HG03460 (cell line): ENCODE data around the gene CAMKMT.

ENCODE experiments used
- ATAC-seq: cut with Tn5 transposase; IDR thresholded peaks from one replicate; pipeline ENCODE4 v1.9.1; 2021; ENCODE audit not compliant: unreplicated experiment

Gene CAMKMT

DNA sequence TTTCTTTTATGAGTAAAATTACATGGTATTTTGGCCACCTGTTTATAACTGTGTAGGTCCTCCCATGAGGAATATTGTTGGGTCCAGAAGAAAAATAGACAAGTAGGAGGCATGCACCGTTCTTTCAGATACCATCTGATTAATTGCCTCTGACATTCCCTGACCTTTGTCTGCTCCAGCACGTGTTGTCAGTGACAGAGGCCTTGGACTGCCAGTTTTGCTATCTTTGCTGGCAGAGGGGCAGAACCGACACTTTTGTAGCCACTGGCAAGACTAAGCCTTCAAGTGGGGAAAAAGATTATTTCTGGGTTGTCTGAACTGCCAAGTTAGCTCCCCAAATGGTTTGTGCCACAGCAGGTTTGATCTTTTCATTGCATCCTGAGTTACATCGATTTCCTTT lies 276.9 kb downstream of the CAMKMT start:
- ATAC-seq, result no peak

DNA sequence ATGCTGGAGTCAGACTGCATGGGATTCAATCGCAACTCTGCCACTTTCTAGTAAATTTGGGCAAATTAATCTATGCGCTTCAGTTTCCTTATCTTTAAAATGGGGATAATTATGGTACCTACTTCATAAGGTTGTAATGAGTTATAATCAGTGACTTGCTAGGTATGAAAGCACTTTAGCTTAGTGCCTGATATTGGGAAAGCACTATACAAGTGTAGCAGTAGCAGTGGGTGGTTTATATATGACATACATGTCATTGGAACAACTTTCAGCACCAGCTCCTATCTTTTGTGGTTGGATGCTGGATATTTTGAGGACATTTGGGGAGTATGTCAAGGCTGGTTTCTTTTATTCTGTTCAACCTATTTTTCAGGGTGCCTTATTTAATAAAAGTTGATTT lies 277.7 kb downstream of the CAMKMT start:
- no peak for ATAC-seq

DNA sequence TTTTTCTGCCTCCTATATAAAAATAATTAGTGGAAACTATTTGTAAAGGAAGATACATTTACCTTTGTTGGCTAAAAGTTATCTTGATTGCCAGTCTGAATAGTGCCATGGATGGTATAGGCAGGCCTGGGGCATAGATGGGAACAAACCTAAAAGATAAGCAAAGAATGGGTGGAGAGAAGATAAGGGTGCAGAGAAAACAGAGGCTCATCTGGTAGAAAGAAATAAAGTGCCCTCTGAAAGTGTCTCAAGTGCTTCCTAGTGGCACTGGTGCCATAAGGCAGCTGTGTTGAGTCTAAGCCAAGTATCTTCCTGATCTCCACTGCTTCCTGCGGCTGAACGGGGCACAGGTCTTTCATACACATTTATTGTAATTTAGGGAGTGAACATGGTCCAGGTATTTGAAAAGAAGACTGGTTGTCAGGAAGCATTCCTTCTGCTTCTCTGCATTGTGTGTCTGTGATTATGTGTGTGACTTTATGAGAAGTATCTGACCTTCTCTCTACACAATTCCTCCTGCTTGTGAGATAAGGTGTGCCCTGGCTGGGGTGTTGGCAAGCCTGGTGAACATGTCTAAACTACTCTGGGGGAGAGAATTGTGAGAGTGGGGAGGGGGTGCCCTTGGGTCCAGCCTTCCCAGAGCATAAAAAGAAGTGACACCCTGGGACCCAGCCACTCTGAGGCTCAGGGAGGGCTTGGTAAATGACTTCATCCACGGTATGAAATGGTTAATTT lies 280.5 kb downstream of the CAMKMT start:
- no peak for ATAC-seq

DNA sequence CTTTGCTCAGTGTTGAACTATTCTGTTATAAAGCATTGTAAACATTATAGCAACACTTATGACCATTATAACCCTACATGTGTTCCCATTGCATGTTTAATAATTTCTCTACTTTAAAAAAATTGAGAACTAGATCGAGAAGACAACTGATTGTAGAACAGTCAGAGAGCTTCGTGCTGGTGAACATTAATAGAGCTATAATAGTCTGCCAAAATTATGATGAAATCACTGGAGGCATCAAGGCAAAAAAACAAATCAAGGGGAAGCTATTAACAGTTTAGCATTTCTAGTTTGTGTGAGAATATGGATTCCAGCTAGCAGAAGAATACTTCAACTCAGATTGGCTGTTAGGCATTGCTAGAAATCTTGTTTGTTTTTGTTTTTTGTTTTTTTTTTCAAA lies 284.2 kb downstream of the CAMKMT start:
- ATAC-seq, result no peak

DNA sequence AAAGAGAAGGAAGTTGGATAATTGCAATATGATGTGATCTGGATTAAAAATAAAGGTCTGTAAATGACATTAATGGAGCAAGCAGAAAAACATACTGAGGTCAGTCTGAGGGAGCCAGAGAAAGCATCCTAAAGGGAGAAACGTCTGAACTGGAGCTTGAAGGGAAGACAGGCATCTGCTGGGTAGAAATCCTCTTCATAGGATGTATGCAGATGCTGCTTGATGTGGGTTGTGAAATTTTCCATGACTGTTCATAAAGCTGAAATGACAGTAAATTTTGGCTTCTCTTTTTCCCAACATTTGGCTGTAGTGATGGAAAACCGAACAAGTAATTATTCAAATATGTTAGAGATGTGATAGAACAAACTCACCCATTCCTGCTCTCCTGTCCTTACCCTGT lies 287.6 kb downstream of the CAMKMT start:
- ATAC-seq, result no peak

DNA sequence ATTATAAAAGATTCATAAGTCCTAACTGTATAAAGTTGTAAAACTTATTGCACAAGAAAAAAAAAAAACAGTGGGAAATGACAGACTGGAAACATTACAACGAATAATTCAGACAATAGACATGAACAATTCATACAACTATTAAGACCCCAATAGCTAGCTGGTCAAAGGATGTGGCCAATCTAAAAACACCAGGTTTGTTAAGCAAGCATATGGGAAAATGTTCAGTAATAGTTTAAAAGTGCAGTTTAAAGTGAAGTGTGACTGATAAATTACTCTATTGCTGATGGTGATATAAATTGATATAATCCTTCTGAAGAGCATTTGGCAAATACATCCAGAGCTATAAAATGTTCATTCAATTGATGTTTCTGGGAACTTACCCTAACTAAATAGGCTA lies 289.0 kb downstream of the CAMKMT start:
- no peak for ATAC-seq

DNA sequence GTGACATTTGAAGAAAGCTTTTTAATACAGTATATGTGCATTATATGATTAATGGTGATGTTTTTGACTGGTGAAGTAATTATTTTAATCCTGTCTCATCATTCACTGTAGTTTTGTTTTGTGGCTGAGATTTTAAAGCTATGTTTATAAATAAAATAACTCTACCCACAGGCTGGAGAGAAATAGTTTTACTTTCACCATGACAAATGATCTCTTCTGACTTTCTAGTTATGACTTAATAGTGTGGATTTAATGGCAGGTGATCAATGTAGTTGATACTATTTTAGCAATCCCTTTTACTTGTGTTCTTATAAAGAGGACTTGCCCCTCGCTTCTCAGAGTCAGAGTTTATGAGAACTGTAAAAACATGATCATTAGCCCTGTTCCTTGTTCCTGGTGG lies 290.2 kb downstream of the CAMKMT start:
- no peak for ATAC-seq

DNA sequence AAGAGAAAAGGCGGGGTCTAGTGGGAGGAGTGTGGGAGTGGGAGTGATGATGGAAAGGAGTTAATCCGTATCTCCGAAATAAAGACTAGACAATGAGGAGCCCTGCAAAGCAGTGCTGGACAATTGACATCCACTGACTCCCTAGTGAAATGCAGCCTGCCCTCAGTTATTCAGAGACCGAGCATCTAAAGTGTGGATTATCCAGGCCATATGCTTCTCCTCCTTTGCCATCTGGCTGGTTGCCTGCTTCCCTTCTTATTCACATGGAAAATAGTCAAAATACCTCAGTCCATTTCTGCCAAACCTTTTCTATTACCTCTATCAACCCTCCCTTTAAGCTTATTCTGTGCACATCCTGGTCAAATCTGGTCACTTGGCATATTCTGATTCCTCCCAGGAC lies 291.0 kb downstream of the CAMKMT start:
- no peak for ATAC-seq

DNA sequence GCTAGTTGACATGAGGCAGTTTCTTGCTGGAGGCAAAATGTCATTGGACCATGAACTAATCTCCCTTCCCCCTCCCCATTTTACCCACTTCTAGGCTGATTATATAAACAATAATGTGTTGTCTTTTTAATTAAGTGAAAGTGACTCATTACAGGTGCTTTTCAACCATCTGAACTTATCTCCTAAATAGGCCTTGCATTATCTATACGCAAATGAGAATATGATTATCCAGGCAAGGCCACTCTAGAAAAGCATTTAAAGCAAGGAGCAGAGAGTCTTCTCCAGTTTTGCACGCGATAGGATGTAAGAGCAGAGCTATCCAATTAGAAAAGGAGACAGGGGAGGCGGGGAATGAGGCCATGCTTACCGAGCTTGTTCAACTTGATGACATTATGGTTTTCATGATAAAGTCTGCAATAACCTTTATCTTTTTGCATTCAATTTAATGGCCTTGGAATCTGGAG lies 293.7 kb downstream of the CAMKMT start:
- no peak for ATAC-seq

DNA sequence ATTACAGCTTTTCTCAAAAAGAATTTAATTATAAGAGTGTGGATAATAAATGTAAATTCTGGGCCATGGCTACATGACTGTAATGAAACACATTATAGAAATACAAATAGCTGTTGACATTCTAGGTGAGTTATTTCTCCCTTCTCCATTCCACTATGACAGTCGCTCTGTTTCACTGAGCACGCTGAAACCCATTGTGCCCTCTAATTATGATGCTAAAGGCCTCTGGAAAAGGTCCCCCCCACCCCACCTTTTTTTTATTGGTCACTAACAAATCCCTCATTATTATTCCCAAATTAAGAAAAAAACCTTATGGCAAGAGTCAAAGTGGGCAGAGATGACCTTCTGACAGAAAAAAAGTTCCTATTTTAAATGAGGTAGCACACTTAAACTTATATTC lies 294.7 kb downstream of the CAMKMT start:
- no peak for ATAC-seq

DNA sequence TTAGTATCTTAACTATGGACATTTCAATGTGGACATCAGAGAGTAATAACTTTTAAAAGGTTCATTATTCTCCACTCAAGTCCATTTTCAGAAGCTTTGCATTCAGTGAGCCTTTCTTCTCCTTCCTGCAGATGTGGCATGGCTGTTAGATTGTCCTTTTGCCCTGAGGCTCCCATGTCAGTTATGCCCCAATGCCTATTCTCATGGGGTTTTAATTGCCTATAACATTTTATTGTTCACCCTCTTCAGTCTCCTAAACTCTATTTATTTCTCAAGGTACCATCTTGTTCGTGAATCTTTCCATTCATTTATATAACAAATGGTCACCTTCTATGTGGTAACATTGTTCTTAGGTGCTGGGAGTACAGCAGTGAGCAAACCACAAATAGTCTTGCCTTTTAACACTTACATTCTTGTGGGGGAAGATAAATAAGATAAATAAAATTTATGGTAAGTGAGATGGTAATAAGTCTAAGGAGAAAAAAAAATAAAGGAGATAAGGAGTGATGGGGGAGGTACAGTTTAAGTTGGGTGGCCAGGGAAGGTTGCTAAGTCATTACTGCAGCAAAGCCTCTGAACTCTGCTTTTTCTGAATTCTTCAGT lies 301.8 kb downstream of the CAMKMT start:
- no peak for ATAC-seq

DNA sequence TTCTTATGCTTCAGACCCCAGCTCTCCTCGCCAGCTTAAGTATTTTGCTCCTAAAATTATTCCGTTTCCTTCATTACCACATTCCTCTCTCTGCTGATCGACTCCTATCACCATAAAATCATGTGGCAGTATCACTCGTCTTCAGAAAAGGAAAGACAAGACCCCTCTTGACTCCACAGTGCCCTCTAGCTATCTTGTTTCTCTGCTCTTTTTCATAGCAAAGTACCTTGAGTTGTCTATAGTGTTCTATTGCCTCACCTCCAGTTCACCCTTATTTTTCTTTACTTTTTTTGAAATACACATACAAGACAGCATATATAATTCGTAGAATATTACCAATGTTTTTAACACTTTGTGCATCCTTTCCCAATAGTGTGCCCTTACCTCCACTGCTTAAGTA lies 306.6 kb downstream of the CAMKMT start:
- ATAC-seq, result no peak

DNA sequence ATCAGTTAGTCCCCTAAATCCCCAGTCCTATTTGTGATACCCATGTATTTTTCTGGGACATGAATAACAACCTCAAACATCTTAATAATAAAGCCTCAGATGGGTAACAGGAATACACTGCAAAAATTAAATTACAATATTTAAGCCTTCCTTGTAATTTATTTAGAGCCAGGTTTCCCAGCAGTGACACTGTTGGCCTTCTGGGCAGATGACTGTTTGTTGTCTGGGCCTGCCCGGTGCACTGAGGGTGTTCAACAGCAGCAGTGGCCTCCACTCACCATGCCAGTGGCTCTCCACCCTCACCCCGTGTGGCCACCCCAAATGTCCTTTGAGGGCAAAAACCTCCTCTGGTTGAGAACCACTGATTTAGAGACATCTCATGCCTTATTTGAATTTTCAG lies 309.5 kb downstream of the CAMKMT start:
- no peak for ATAC-seq

DNA sequence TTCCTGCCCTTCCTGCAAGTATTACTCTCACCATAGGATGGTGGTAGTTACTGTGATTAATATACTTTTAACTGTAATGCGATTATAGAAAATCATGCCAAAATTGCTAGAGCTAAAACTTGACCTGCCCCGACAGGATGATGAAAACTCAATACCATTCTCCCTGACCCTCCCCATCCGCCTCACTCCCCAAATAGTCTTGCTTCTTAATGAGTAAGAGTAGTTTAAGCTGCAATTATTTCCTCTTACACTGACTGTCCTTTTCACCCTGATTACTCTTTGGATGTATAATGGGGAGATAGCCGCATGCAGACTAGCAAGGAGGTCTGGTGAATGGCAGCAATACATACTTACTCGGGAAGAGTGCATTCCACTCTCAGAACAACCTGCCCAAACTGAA lies 310.2 kb downstream of the CAMKMT start:
- ATAC-seq, result no peak

DNA sequence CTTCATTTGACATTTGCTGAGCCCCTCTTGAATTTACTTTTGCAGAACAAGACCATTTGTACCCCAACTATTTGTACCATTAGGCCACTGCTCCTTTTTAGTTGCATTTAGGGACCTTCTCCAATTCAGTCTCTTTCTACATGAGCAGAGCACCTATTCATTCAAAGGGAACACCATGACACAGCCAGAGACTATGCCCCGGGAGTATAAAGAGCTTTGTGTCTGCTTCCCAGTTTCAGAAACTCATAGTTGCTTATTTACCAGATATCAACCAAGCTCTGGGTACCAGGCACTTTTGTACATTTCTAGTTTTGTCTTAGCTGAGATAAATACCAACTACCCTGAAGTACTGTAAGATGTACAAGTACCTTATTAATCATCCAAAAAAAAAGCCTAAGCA lies 310.7 kb downstream of the CAMKMT start:
- ATAC-seq, result no peak

DNA sequence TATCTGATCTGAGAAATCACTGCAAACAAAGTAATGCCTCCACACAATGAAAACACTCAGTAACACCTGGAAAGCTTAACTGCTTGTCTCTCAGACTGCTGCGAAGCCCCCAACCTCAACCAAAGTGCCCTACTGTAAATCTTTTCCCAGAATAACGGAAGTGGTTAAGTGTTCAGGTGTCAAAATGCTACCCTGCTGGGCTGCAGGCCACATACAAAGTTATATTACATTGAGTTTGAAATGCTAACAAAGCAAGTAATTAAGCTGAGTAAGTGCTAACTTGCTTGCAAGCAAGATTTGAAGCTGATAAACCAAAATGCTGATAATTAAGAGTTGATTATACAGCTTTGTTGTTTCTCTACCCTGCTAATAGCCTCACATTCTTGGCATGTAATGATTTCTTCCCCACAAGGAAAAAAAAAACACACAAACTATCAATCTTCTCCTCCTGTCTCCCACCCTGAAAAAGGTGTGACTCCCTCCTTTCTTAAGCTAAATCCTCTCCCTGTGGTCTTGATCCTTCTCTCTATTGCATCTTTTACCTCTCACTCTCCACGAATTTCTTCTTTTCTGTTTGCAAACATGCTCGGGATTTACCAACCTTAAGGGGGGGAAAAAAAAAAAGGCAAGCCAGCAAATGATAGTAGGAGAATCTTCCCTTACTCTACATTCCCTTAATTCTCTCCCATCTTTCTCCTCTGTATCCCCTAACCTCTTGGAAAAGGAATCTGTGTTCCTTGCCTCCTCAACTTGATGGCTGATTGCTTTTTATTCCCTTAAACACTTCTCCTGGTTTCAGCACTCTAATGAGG lies 312.9 kb downstream of the CAMKMT start:
- no peak for ATAC-seq

DNA sequence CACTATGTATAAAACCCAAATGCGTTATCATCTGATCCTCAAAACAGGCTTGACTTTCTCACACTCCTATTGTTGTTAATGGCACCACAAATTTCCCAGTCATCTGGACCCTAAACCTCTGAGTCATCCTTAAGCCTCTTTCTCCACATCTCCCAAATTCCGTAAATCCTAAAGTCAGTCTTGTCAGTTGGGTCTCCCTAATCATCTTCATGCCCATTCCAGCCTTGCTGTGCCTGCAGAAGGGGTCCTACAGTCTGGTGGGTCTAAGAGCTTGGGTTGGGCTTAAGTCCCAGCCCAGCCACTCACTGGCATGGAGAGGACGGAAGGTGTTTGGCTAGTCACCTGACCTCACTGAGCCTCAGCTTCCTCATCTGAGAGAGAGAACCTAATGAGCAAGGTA lies 314.6 kb downstream of the CAMKMT start:
- no peak for ATAC-seq

DNA sequence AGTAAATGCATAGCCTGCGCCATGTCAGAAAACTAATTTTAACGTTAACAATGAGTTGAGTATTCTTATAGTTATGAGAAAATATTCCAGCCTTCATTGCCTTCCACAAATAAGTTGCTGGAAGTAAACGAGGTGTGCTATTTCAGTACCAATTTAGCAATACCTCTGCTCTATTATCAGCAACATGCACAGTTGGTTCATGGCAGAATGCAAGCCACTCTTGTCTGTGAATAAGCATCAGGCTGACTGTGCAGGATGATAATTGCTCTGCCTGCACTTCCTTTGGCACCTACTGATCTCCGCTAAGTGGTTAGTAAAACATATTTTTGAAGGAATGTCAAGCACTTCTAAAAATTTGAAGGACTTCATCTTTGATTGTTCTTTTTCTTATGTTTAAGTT lies 317.8 kb downstream of the CAMKMT start:
- no peak for ATAC-seq

DNA sequence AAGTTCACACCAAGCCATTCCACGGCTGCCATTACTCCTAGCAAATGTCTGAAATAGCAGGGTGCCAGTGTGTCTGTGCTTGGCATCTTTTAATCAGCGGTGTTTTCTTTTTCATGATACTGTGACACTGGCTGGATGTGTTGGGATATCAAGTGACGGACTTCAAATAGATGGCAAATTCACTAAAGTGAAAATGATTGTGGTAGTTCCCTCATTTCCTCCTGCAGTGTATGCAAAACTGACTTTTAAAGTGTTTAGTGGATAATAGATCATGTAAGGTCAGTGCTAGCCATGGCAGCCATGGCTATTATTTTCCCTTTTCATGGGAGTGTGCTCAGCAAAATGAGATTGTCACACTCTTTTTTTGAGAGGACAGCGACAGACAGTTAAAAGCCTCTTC lies 318.2 kb downstream of the CAMKMT start:
- ATAC-seq, result no peak

DNA sequence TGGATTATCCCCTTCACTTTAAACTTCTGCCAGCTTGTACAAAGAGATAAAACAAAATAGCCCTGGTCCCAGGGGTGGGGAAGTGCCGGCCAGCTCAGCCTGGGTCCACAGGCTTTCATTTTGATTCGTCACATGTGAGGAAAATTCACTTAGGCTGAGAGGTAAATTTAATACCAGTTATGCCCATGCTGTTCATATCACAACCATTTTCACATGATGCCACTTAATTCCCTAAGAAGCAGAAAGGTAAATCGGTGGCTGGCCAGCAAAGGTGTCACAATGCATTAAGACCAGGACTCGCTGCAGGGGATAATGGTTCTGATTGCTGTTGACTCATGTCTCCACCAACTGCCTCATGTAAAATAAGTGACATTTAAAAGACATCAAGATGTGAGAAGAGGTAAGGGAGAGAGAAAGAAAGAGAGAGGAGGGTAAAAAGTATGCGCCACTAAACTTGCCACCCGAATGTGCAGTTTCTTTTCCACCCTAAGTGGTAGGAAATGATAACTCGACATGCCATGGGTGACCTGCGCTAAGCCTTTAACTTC lies 318.8 kb downstream of the CAMKMT start:
- no peak for ATAC-seq

DNA sequence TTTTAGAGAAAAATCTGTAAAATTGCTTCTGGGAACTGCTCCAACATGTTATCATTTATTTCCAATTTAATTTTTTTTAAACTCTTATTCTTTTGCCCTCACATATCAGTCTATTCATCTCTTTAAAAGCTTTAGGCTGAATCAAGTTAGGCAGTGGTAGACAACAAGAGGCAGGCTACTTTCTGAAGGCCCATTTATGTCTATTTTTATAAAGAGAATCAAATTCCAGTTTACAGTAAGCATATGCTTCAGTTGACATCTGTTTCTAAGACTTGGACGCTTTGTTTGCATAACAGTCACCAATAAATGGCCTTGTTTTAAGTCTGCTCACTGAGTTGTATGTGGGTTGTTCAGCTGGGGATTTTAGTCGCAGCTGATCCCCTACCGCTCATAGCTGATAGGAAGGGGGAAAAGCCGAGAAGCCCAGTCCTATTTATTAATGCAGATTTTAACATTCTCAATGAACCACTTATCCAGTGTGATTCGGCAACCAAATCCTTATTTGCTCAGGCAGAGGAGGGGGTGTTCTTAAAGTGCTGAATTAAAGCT lies 319.3 kb downstream of the CAMKMT start:
- no peak for ATAC-seq

DNA sequence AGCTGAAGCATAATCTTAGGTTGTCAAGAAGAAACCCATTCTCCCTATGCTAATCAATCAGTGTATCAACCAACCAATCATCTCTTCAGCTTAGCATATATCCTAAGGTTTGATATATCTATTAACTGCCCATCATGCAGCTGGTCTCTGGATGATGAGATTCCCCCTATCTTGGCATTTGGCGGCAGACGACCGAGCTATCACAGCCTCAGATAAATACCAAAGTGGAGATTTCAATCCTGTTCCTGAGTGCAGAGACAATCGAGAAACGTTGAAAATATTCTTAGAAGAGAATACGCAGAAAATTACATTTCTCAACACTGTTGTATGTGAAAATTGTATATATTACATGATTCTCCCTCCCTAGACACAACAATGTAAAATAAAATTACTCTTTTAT lies 320.7 kb downstream of the CAMKMT start:
- ATAC-seq, result no peak
